ENCODE results near the gene CACNA1C.

The CACNA1C gene

GRCh38 chr12:2544230-2544629, 491.4 kb downstream of the CACNA1C start:
- Histone ChIP-seq H3K27ac (ENCODE audit: poor library complexity, severe bottlenecking) (no peak overlapping the region), H3K27me3 (ENCODE audit: insufficient read depth, poor library complexity, severe bottlenecking) (peaks cover 19% of the 10 kb centered on the region), H3K4me1 (ENCODE audit: insufficient read depth, poor library complexity, severe bottlenecking) (no peaks in the 10 kb centered on the region), H3K9me3 (ENCODE audit: severe bottlenecking) (no peaks in the 10 kb centered on the region), H3K36me3 (ENCODE audit: low read depth) (no peaks in the 10 kb centered on the region), H3K4me3 (ENCODE audit: severe bottlenecking) (no peak overlapping the region)
- TF ChIP-seq CTCF (IDR thresholded peaks at IDR 0.05; ENCODE audit: poor library complexity, severe bottlenecking): no peak
- DNase-seq (ENCODE audit: low spot score) (no peak), ATAC-seq (ENCODE audit: low read depth) (no peak)

GRCh38 chr12:2547273-2548044, 494.7 kb downstream of the CACNA1C start:
- H3K27me3 ChIP-seq (ENCODE audit: insufficient read depth, poor library complexity, severe bottlenecking): peaks cover 18% of the 10 kb centered on the region
- ATAC-seq (ENCODE audit: low read depth) (no peak), DNase-seq (ENCODE audit: low spot score) (no peak)
- H3K4me3 ChIP-seq (ENCODE audit: severe bottlenecking): no peak overlapping the region
- no peak for TF ChIP-seq CTCF (IDR thresholded peaks at IDR 0.05; ENCODE audit: poor library complexity, severe bottlenecking)
- H3K9me3 ChIP-seq (ENCODE audit: severe bottlenecking): no peaks in the 10 kb centered on the region
- H3K4me1 ChIP-seq (ENCODE audit: insufficient read depth, poor library complexity, severe bottlenecking): no peaks in the 10 kb centered on the region
- no peak overlapping the region for H3K27ac ChIP-seq (ENCODE audit: poor library complexity, severe bottlenecking)
- no peaks in the 10 kb centered on the region for H3K36me3 ChIP-seq (ENCODE audit: low read depth)

- ATAC-seq (ENCODE audit: low read depth) (no peak), DNase-seq (ENCODE audit: low spot score) (no peak)
- no peaks in the 10 kb centered on the region for H3K36me3 ChIP-seq (ENCODE audit: low read depth)
- no peak overlapping the region for H3K27ac ChIP-seq (ENCODE audit: poor library complexity, severe bottlenecking)
- H3K27me3 ChIP-seq (ENCODE audit: insufficient read depth, poor library complexity, severe bottlenecking): peaks cover 14% of the 10 kb centered on the region
- no peak for TF ChIP-seq CTCF (IDR thresholded peaks at IDR 0.05; ENCODE audit: poor library complexity, severe bottlenecking)
- no peaks in the 10 kb centered on the region for H3K9me3 ChIP-seq (ENCODE audit: severe bottlenecking)
- no peaks in the 10 kb centered on the region for H3K4me1 ChIP-seq (ENCODE audit: insufficient read depth, poor library complexity, severe bottlenecking)
- H3K4me3 ChIP-seq (ENCODE audit: severe bottlenecking): no peak overlapping the region
Observed at GRCh38 chr12:2548081-2548480, 495.3 kb downstream of the CACNA1C start.

GRCh38 chr12:2550561-2551411, 498.0 kb downstream of the CACNA1C start:
- Histone ChIP-seq H3K27me3 (ENCODE audit: insufficient read depth, poor library complexity, severe bottlenecking) (peaks cover 13% of the 10 kb centered on the region), H3K27ac (ENCODE audit: poor library complexity, severe bottlenecking) (no peak overlapping the region), H3K4me3 (ENCODE audit: severe bottlenecking) (no peak overlapping the region), H3K4me1 (ENCODE audit: insufficient read depth, poor library complexity, severe bottlenecking) (no peaks in the 10 kb centered on the region), H3K36me3 (ENCODE audit: low read depth) (no peaks in the 10 kb centered on the region), H3K9me3 (ENCODE audit: severe bottlenecking) (no peaks in the 10 kb centered on the region)
- no peak for TF ChIP-seq CTCF (IDR thresholded peaks at IDR 0.05; ENCODE audit: poor library complexity, severe bottlenecking)
- no peak for DNase-seq (ENCODE audit: low spot score)
- peak; percentile 74 for ATAC-seq (ENCODE audit: low read depth)

Measured in RWPE2 (cell line).